ENCODE measurements around the gene ARHGDIG. TPM values are rescaled to one million over a fixed set of nuclear protein-coding genes. Genes with fewer than 3 reads are reported as not detected.

ARHGDIG gene
- total RNA-seq, 1 donor from 2014 or later = not detected

DNA sequence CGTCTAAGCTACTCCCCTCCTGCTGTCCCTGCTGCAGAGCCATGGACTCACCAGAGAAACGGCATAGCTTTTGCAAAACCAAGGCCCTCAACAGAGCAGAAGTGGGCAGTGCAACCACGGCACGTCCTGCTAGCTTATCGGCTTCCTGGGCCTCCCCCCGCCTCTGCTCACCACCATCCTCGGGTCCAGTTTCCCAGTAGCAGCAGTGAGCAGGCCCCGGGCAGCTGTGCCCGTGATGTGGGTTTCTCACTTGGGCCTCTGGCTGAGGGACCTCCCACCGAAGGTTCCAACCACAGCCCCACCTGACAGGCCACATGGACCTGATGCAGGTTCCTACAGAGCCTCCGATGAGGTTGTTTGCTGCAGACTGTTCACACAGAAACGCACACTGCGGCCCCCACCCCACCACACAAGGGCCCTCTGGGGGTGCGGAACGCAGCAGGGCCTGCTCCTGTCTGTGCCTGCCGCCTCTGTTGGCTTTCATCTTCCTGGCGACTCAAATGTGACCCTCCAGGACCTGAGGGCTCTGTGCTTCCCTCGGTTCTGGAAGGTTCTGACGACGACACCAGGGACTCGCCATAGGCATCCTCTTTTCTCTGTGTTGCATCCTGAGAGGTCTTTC is 27.4 kb downstream of the ARHGDIG start:
- intact Hi-C loops (cut with DNase I) = no loop called here
- H3K36me3 ChIP-seq = peaks cover 37 to 67% of the 10 kb centered on the region in 2 donors
- H3K27me3 ChIP-seq = no peaks in the 10 kb centered on the region
- TF ChIP-seq, protein P1, sequence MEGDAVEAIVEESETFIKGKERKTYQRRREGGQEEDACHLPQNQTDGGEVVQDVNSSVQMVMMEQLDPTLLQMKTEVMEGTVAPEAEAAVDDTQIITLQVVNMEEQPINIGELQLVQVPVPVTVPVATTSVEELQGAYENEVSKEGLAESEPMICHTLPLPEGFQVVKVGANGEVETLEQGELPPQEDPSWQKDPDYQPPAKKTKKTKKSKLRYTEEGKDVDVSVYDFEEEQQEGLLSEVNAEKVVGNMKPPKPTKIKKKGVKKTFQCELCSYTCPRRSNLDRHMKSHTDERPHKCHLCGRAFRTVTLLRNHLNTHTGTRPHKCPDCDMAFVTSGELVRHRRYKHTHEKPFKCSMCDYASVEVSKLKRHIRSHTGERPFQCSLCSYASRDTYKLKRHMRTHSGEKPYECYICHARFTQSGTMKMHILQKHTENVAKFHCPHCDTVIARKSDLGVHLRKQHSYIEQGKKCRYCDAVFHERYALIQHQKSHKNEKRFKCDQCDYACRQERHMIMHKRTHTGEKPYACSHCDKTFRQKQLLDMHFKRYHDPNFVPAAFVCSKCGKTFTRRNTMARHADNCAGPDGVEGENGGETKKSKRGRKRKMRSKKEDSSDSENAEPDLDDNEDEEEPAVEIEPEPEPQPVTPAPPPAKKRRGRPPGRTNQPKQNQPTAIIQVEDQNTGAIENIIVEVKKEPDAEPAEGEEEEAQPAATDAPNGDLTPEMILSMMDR (IDR thresholded peaks at IDR 0.05) = no peak
- no peak for DNase-seq (ENCODE audit: low spot score in 2 of 2)
- H3K4me3 ChIP-seq = no peak overlapping the region
- no peaks in the 10 kb centered on the region for H3K4me1 ChIP-seq
- no peaks in the 10 kb centered on the region for H3K9me3 ChIP-seq
- H3K27ac ChIP-seq = no peak overlapping the region

DNA sequence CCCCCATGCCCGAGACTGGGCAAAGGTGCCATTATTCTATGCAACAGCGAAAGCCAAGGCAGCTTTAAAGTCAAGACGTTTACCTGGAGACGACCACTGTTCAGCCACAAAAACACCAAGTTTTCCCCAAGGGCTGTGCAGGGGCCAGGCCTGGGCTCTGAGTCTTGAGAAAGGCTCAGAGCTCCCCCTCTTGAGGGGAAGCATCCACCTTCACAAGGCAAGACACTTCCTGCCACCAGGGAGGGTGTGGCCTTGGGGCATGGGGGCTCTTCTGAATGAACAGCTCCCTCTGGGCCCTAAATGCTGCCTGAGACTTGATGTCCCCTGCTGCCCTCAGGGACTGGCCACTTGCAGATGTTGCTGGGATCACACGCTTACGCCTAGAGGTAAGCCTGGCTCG is 29.1 kb downstream of the ARHGDIG start:
- no peak for DNase-seq (ENCODE audit: low spot score in 2 of 2)
- no peaks in the 10 kb centered on the region for H3K9me3 ChIP-seq
- TF ChIP-seq, protein P1 (IDR thresholded peaks at IDR 0.05) = no peak
- no peak overlapping the region for H3K4me3 ChIP-seq
- intact Hi-C loops (cut with DNase I) = no loop called here
- H3K4me1 ChIP-seq = no peaks in the 10 kb centered on the region
- H3K27me3 ChIP-seq = no peaks in the 10 kb centered on the region
- H3K27ac ChIP-seq = no peak overlapping the region
- H3K36me3 ChIP-seq = peaks cover 45 to 70% of the 10 kb centered on the region in 2 donors

DNA sequence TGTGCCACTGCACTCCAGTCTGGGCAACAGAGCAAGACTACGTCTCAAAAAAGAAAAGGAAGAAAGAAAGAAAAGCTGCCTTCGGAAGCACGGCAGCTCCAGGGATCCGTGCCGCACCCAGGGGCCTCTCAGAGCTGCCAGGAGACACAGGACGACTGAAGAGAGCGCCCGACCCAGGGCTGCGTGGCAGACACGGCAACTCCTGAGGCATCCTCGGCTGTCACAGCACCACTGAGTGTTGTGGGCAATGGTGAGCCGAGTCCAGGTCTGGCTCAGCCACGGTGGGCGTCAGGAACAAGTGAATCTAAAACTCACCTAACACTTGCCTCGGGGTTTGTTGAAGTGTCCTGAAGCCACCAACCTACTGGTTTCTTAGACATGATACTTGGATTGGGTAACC is 31.3 kb downstream of the ARHGDIG start:
- DNase-seq (ENCODE audit: low spot score in 2 of 2) = no peak
- Histone ChIP-seq H3K27me3 (no peaks in the 10 kb centered on the region), H3K27ac (no peak overlapping the region), H3K9me3 (no peaks in the 10 kb centered on the region), H3K4me3 (no peak overlapping the region), H3K36me3 (peaks cover 38 to 58% of the 10 kb centered on the region in 2 donors), H3K4me1 (no peaks in the 10 kb centered on the region)
- TF ChIP-seq, protein P1 (IDR thresholded peaks at IDR 0.05) = no peak
- intact Hi-C loops (cut with DNase I) = no loop called here

DNA sequence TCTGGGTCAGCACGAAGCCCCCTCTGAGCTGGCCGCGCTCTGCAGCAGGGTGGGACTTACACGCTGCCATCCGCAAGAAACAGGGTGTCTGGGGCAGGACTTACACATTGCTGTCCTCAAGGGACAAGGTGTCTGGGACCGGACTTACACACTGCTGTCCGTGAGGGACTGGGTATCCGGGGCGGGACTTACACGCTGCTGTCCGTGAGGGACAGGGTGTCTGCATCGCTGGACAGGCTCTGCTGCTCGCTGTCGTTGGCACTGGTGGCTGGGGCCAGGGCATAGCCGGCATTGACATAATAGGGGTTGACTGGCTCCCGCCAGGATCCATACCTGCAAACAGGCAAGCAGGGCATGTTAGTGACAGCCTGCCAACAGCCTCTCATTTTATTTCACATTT is 34.0 kb downstream of the ARHGDIG start:
- H3K4me3 ChIP-seq = no peak overlapping the region
- no peak overlapping the region for H3K27ac ChIP-seq
- no peaks in the 10 kb centered on the region for H3K27me3 ChIP-seq
- DNase-seq (ENCODE audit: low spot score in 2 of 2) = no peak
- intact Hi-C loops (cut with DNase I) = no loop called here
- peaks cover 29 to 43% of the 10 kb centered on the region in 2 donors for H3K36me3 ChIP-seq
- H3K9me3 ChIP-seq = no peaks in the 10 kb centered on the region
- no peaks in the 10 kb centered on the region for H3K4me1 ChIP-seq
- TF ChIP-seq, protein P1 (IDR thresholded peaks at IDR 0.05) = no peak

DNA sequence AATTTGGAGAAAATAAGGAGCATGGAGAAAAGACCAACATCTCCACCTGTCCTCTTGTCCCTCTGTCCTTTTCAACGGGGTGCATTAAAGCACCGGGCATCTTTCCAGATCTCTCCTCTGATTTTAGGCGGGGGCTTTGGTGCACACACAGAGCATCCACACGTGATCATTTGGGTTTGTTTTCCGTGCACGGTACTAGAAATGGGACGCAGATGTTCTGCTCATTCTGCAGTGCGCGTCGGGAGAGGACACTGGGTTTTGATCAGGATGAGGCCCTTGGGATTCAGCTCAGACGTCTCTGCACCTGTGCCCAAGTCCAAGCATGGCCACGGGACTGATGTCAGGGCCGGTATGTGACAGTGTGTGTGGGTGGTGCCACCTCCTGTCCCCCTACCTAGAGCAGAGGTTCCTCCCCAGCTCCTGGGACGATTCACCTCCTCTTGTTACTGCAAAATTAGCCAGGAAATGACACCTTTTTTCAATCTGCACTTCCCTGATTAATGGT is 34.5 kb downstream of the ARHGDIG start:
- intact Hi-C loops (cut with DNase I) = no loop called here
- H3K9me3 ChIP-seq = no peaks in the 10 kb centered on the region
- peaks cover 27 to 39% of the 10 kb centered on the region in 2 donors for H3K36me3 ChIP-seq
- H3K27me3 ChIP-seq = no peaks in the 10 kb centered on the region
- no peak for DNase-seq (ENCODE audit: low spot score in 2 of 2)
- no peak overlapping the region for H3K4me3 ChIP-seq
- H3K27ac ChIP-seq = no peak overlapping the region
- no peaks in the 10 kb centered on the region for H3K4me1 ChIP-seq
- TF ChIP-seq, protein P1 (IDR thresholded peaks at IDR 0.05) = no peak
